ENCODE data around the gene PFDN1. TPM values are rescaled to one million over a fixed set of nuclear protein-coding genes. Genes with fewer than 3 reads are reported as not detected.

PFDN1 gene
- total RNA-seq, 1 experiment from 2014 or later = 94.1 TPM

GRCh38 chr5:140286424-140286823, 16.5 kb downstream of the PFDN1 start:
- POLR2A ChIA-PET (ENCODE audit: low non-redundant PET) = no interaction called here
- H3K4me3 ChIP-seq (ENCODE audit: low read depth, low read length, poor library complexity, severe bottlenecking) = no peak overlapping the region

GRCh38 chr5:140284013-140284412, 18.9 kb downstream of the PFDN1 start:
- TF ChIP-seq CTCF (conservative IDR thresholded peaks at IDR 0.05; ENCODE audit: low read depth, low read length) (no peak), EZH2 (IDR thresholded peaks at IDR 0.05; ENCODE audit: borderline replicate concordance, low read depth, low read length, poor library complexity, severe bottlenecking) (no peak)
- ChIA-PET POLR2A (ENCODE audit: low non-redundant PET) (interaction anchor here (0.6 kb wide), 1 partner anchor 22 kb away, joined by 13 read pairs; no protein-coding TSS in a partner anchor), CTCF (no interaction called here)
- Histone ChIP-seq H3K27me3 (replicated peaks; ENCODE audit: insufficient read depth, low read depth, low read length, poor library complexity) (no peaks in the 10 kb centered on the region), H3K36me3 (ENCODE audit: insufficient read depth, low read length, poor library complexity, severe bottlenecking) (peaks cover 11% of the 10 kb centered on the region), H3K27ac (ENCODE audit: low read depth, low read length, poor library complexity, severe bottlenecking) (no peak overlapping the region), H3K9me3 (ENCODE audit: low read depth, low read length, poor library complexity, severe bottlenecking) (no peaks in the 10 kb centered on the region), H3K4me1 (ENCODE audit: insufficient read depth, low read length, poor library complexity, severe bottlenecking) (peaks cover 12% of the 10 kb centered on the region), H3K4me3 (ENCODE audit: low read depth, low read length, poor library complexity, severe bottlenecking) (no peak overlapping the region)
- intact Hi-C loops (cut with micrococcal nuclease; ENCODE audit: unreplicated experiment) = no loop called here
- BruUV-seq (replicated peaks) = no TSS peak
- DNase-seq (ENCODE audit: low spot score) = no peak

More at GRCh38 chr5:140286424-140286823, 16.5 kb downstream of the PFDN1 start:
- CTCF ChIA-PET = no interaction called here
- Histone ChIP-seq H3K4me1 (ENCODE audit: insufficient read depth, low read length, poor library complexity, severe bottlenecking) (peaks cover 12% of the 10 kb centered on the region), H3K9me3 (ENCODE audit: low read depth, low read length, poor library complexity, severe bottlenecking) (no peaks in the 10 kb centered on the region), H3K27ac (ENCODE audit: low read depth, low read length, poor library complexity, severe bottlenecking) (no peak overlapping the region), H3K36me3 (ENCODE audit: insufficient read depth, low read length, poor library complexity, severe bottlenecking) (no peaks in the 10 kb centered on the region), H3K27me3 (replicated peaks; ENCODE audit: insufficient read depth, low read depth, low read length, poor library complexity) (no peaks in the 10 kb centered on the region)
- BruUV-seq (replicated peaks) = no TSS peak
- no peak for TF ChIP-seq CTCF (conservative IDR thresholded peaks at IDR 0.05; ENCODE audit: low read depth, low read length)
- TF ChIP-seq EZH2 (IDR thresholded peaks at IDR 0.05; ENCODE audit: borderline replicate concordance, low read depth, low read length, poor library complexity, severe bottlenecking) = no peak
- intact Hi-C loops (cut with micrococcal nuclease; ENCODE audit: unreplicated experiment) = no loop called here
- DNase-seq (ENCODE audit: low spot score) = no peak

GRCh38 chr5:140282266-140282665, 20.6 kb downstream of the PFDN1 start:
- ChIA-PET POLR2A (ENCODE audit: low non-redundant PET) (no interaction called here), CTCF (interaction anchor here (0.5 kb wide), 1 partner anchor 438 kb away, joined by 5 read pairs; no protein-coding TSS in a partner anchor)
- Histone ChIP-seq H3K9me3 (ENCODE audit: low read depth, low read length, poor library complexity, severe bottlenecking) (peaks cover 5% of the 10 kb centered on the region), H3K27me3 (replicated peaks; ENCODE audit: insufficient read depth, low read depth, low read length, poor library complexity) (no peaks in the 10 kb centered on the region), H3K27ac (ENCODE audit: low read depth, low read length, poor library complexity, severe bottlenecking) (no peak overlapping the region), H3K36me3 (ENCODE audit: insufficient read depth, low read length, poor library complexity, severe bottlenecking) (peaks cover 19% of the 10 kb centered on the region), H3K4me1 (ENCODE audit: insufficient read depth, low read length, poor library complexity, severe bottlenecking) (peaks cover 12% of the 10 kb centered on the region), H3K4me3 (ENCODE audit: low read depth, low read length, poor library complexity, severe bottlenecking) (no peak overlapping the region)
- no peak for DNase-seq (ENCODE audit: low spot score)
- no peak for TF ChIP-seq CTCF (conservative IDR thresholded peaks at IDR 0.05; ENCODE audit: low read depth, low read length)
- TF ChIP-seq EZH2 (IDR thresholded peaks at IDR 0.05; ENCODE audit: borderline replicate concordance, low read depth, low read length, poor library complexity, severe bottlenecking) = no peak
- no TSS peak for BruUV-seq (replicated peaks)
- intact Hi-C loops (cut with micrococcal nuclease; ENCODE audit: unreplicated experiment) = no loop called here

All from A673 (cell line).